ENCODE results near the gene SLC52A3.

- TF ChIP-seq CTCF (conservative IDR thresholded peaks at IDR 0.05) (no peak), ZFX (IDR thresholded peaks at IDR 0.05) (no peak)
Observed at GRCh38 chr20:740162-740561, 28.1 kb downstream of the SLC52A3 start.
